Glutamatergic neuron (in vitro differentiated cells): ENCODE results near the gene SLC52A1. TPM values are rescaled to one million over a fixed set of nuclear protein-coding genes. Genes with fewer than 3 reads are reported as not detected.

Source experiments
- DNase-seq: peaks from one replicate; pipeline ENCODE4 v3.0.0; 2022
- H3K27ac Mint-ChIP-seq: one replicate; pipeline ENCODE4 v1.8.0; 2020; ENCODE audit warnings: mild to moderate bottlenecking, mixed read lengths, inconsistent platforms; ENCODE audit not compliant: unreplicated experiment
- H3K27me3 Mint-ChIP-seq: one replicate; pipeline ENCODE4 v1.8.0; 2020; ENCODE audit warnings: mild to moderate bottlenecking, moderate library complexity, mixed read lengths, inconsistent platforms; ENCODE audit not compliant: unreplicated experiment
- H3K36me3 Mint-ChIP-seq: one replicate; pipeline ENCODE4 v1.8.0; 2020; ENCODE audit warnings: mild to moderate bottlenecking, mixed read lengths, inconsistent platforms; ENCODE audit not compliant: unreplicated experiment
- H3K4me1 Mint-ChIP-seq: one replicate; pipeline ENCODE4 v1.8.0; 2020; ENCODE audit warnings: mild to moderate bottlenecking, low read depth, mixed read lengths, inconsistent platforms; ENCODE audit not compliant: unreplicated experiment
- H3K4me3 Mint-ChIP-seq: one replicate; pipeline ENCODE4 v1.8.0; 2020; ENCODE audit warnings: mild to moderate bottlenecking, mixed read lengths, inconsistent platforms; ENCODE audit not compliant: unreplicated experiment
- H3K9me3 Mint-ChIP-seq: one replicate; pipeline ENCODE4 v1.8.0; 2020; ENCODE audit warnings: mild to moderate bottlenecking, moderate library complexity, mixed read lengths, inconsistent platforms; ENCODE audit not compliant: unreplicated experiment
- CTCF ChIP-seq: fragments of 200-600 bp; sonication (generic); IDR thresholded peaks from one replicate; pipeline ENCODE4 v1.5.0; 2021; ENCODE audit not compliant: partially characterized antibody, unreplicated experiment
- total RNA-seq: library from RNA; stranded (reverse); fragmentation: NEBNext Ultra II Directional; extraction: Animal tissue kit (Norgen Biotek cat#: 25700); gene quantifications from one replicate; pipeline ENCODE4 v1.2.1, GENCODE V29; 2021; ENCODE audit not compliant: unreplicated experiment

Gene SLC52A1
- total RNA-seq, 1 donor from 2014 or later = not detected

- no peak for DNase-seq
- Mint-ChIP-seq H3K27me3 (peaks cover 2% of the 10 kb centered on the region), H3K36me3 (peaks cover 3% of the 10 kb centered on the region), H3K4me3 (no peak overlapping the region), H3K4me1 (no peaks in the 10 kb centered on the region), H3K9me3 (peaks cover 2% of the 10 kb centered on the region), H3K27ac (no peak overlapping the region)
- TF ChIP-seq CTCF = no peak
Measured at GRCh38 chr17:5023588-5024147, 11.6 kb downstream of the SLC52A1 start.

GRCh38 chr17:5022171-5022711 lies 13.0 kb downstream of the SLC52A1 start:
- Mint-ChIP-seq H3K27ac (no peak overlapping the region), H3K4me1 (no peaks in the 10 kb centered on the region), H3K4me3 (no peak overlapping the region), H3K9me3 (peaks cover 2% of the 10 kb centered on the region), H3K27me3 (peaks cover 3% of the 10 kb centered on the region), H3K36me3 (peaks cover 3% of the 10 kb centered on the region)
- no peak for DNase-seq
- TF ChIP-seq CTCF = no peak

GRCh38 chr17:5020502-5021023 lies 14.7 kb downstream of the SLC52A1 start:
- peaks cover 3% of the 10 kb centered on the region for H3K27me3 Mint-ChIP-seq
- peaks cover 2% of the 10 kb centered on the region for H3K9me3 Mint-ChIP-seq
- no peaks in the 10 kb centered on the region for H3K4me1 Mint-ChIP-seq
- no peak overlapping the region for H3K4me3 Mint-ChIP-seq
- no peak overlapping the region for H3K27ac Mint-ChIP-seq
- no peak for TF ChIP-seq CTCF
- no peak for DNase-seq
- H3K36me3 Mint-ChIP-seq = peaks cover 3% of the 10 kb centered on the region

- H3K36me3 Mint-ChIP-seq = peaks cover 3% of the 10 kb centered on the region
- H3K27me3 Mint-ChIP-seq = peaks cover 3% of the 10 kb centered on the region
- no peaks in the 10 kb centered on the region for H3K4me1 Mint-ChIP-seq
Measured at GRCh38 chr17:5019475-5019956, 15.7 kb downstream of the SLC52A1 start.

More at GRCh38 chr17:5019475-5019956, 15.7 kb downstream of the SLC52A1 start:
- no peak overlapping the region for H3K27ac Mint-ChIP-seq
- peaks cover 2% of the 10 kb centered on the region for H3K9me3 Mint-ChIP-seq
- H3K4me3 Mint-ChIP-seq = no peak overlapping the region
- no peak for DNase-seq
- no peak for TF ChIP-seq CTCF
